GM18520 (cell line): ENCODE results near the gene SCGN.

ENCODE experiments used
- ATAC-seq: cut with Tn5 transposase; IDR thresholded peaks from one replicate; pipeline ENCODE4 v1.9.1; 2021; ENCODE audit not compliant: unreplicated experiment

The SCGN gene

DNA sequence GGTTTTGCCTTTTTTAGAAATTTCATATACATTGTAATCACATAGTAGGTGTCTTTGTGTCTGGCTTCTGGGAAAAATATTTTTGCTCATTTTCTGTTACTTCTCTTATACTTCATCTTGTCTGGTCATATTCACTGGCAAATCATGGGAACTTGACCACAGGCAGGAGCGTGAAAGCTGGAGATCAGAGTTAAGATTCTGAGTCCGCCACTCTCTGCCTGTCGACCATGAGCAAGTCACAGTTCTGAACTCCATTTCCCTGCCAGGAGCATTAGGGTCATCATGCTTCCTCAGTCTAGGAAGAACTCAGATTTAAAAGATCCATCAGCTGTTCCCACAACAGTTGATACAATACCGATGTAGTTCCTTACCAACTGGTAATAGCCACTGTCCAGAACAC lies 12.4 kb upstream of the SCGN start:
- ATAC-seq: no peak

DNA sequence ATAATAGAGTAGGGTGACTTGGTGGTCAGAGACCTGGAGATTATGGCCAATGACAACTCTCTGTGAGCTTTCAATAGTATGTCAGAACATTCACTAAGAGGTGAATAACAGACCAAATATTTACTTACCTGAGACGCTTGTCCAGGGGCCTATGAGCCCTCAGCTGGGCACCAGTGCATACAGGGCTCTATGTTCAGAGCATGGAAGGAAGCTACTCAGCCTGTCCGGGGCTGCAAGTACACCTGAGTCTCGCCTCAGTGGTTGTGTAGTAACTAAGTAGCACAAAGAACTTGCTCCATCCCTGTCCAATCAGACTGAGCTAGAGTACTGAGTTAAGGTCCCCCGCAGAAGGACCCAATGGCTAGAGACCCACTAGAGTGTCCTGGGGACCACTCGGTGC lies 11.6 kb upstream of the SCGN start:
- no peak for ATAC-seq

DNA sequence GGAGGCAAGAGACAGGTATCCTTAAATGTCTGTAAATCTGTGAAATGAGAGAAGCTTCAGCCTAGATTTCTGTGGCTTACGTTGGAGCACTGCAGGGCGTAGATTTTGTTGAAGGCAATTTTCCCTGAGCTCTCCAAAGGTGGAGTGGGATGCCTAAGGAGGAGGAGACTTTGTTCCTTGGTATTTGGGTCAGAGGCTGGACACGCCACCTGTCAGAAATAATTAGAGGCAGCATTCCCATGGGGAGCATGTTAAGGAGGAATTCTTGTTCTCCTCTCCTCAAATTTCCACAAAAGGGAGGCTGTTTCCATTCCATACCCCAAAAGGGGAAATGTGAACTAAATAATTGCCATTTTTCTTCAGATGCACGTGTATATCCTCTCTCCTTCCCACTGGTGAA lies 11.1 kb upstream of the SCGN start:
- ATAC-seq: no peak

DNA sequence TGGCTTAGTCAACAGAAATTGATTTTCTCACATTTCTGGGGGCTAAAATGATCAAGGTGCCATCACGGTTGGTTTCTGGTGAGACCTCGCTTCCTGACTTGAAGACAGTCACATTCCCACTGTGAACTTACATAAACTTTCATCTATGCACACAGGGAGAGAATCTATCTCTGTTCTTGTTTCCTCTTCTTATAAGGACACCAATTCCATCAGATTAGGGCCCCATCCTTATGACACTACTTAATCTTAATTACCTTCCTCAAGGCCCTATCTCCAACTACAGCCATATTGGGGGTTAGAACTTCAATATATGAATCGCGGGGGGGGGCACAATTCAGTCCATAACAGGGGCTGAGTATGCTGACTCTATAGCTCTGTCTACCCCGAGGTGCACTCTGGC lies 10.6 kb upstream of the SCGN start:
- no peak for ATAC-seq

DNA sequence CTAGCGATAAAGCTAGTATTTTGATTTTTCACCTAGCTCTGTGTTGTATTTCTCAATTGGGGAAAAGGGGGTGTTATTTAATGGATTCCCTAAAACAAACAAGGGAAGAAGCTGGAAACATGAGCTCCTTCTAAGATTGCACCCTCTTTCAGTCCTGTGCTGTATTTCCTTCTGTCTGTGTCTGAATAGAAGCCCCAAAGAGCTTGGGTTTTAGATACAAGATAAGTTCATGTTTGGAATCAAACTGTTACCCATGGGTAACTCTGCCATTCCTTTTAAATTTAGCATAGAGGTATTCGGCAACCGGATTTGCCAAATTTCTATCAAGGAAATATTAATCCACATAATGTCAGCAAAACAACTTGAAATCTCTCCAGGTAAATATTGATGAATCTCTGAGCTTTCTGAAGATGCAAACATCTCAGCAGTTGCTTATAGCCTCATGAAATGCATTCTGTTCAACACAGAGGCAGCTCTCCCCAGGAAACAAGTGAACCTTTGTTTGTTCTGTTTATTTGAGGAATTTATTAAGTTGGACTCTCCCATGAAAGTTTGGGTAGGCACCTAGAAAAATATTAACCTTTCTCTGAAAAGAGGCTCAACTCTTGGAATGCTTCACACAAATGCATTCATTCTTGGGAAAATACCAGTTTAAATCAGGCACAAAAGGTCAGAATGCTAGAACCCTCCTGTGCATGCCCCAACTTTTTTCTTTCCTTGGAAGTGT lies 9.9 kb upstream of the SCGN start:
- no peak for ATAC-seq

DNA sequence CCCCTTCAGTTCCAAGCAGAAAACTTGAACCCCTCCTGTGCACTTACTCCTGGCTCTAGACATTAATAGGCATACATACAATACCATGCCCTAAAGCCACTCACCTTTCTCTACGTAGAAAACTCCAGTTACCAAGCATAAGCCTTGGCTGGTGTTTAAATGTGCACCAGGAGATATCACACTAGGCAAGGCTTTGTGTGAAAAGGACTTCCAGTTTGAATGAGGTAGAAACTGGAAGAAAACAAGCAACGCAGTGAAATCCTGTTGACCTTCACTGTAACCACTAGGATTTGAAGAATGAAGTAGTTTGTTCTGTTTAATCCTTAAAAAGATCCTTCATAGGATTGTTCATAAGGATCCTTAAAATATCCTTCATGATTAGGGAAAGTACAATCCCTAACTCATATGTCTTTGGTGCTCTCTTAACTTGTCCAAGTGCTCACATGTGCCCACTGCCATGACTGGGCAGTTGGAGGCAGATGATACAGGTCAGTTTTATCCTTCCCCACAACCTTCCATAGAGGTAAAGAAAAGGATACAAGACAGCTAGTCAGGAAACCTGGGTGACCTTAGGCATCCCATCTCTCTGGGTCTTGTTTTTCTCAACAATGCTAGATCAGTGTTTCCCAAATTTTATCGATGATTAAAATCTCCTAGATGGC lies 9.2 kb upstream of the SCGN start:
- ATAC-seq: no peak

DNA sequence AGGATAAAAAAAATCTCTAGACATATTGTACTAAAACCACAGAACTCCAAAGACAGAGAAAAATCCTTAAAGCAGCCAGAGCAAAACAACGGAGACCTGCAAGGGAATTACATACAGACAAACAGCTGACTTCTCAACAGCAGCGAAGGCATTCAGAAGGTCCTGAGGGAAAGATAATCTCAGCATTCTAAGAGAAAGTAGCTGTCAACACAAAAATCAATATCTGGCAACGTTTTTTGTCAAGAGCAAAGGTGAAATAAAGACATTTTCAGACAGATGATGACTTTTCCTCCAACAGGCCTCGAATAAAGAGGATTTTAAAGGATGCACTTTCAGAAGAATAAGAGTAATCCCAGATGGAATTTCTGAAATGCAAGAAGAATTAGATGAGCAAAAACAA lies 6.1 kb upstream of the SCGN start:
- ATAC-seq: no peak

DNA sequence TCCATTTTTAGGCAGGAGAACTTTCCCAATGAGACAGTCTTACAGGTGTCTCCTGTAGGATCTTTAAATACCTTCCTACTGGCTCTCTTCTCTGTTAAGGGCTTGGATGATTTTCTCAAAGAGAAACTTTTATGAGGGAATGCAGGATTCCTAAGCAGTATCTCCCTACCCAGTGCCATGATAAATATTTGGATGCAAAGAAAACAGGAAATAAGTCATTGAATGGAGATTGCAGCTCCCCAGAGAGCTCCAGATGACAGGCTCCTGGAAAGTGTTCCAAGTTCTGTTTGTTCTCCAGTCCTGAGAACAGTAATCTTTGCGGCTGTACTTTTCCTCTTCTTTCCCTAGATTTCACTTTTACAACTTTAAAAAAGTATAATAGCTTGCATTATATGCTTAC lies 2.4 kb upstream of the SCGN start:
- ATAC-seq: no peak

DNA sequence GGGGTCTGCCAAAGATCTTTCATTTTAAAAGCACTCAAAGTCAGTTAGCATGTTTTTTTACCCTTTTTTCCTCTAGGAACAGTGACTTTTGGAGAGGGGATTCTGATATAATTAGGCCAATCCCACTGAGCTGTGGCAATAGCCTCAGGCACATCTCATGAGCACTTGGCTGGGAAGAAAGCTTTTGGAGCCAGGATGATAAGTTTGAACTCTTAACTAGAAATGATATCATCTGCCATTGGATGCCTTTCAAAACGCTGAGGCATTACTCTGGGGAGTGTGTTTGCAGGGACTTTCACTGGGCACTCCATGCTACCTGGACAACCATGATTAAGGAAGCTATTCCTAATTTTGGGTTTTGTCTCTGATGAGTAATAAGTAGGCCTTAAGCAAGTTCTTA lies 3.7 kb downstream of the SCGN start:
- no peak for ATAC-seq

DNA sequence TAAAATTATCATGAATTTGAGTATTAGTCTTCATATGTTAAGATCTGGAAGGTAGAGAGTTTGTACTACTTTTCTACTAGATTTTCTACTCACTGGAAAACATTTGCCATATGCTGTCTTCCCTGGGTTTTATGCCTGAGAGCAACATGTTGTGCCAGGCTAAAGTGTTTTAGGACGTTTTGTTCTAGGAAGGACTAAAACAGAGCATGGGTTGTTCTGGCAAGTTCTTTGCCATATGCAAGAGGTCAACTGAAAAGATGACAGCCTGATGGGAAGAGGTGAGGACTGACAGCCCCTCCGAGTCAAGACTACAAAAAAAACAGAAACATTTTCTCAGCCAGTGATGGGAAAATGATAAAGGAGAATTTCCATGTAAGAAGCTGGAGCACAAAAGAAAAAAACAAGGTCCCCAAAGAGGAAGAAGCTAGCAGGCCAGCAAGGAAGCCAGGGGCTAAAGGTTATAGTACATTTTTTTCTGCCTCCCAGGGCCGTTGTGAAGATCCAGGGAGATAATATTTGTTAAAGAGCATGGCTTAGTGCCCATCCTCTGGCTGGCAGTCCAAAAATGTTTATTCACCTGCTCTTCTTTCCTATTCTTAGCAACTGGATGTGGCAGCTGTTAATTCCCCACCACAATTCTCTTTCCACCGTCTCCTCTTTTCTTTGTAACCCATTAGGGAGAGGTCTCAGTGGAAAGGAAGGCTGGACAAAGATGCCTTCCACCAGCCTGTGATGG lies 7.8 kb downstream of the SCGN start:
- ATAC-seq: no peak

DNA sequence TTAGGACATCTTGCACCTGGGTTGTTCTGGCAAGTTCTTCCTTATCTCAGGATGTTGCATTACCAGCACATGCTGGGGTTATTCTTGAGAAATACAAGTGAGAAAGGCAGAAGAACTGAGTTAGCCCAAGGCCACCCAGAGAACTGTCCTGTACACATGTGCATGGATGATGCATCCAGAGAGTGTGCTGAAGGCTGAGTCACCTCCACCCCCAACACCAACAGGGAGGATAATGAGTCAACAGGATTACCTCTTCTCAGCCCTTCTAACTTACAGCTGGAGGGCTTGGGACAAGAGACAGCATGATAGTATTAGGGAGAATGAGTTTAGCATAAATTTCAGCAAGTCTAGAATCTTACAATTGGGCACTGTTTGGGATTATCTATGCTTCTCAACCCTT lies 8.5 kb downstream of the SCGN start:
- ATAC-seq: no peak

DNA sequence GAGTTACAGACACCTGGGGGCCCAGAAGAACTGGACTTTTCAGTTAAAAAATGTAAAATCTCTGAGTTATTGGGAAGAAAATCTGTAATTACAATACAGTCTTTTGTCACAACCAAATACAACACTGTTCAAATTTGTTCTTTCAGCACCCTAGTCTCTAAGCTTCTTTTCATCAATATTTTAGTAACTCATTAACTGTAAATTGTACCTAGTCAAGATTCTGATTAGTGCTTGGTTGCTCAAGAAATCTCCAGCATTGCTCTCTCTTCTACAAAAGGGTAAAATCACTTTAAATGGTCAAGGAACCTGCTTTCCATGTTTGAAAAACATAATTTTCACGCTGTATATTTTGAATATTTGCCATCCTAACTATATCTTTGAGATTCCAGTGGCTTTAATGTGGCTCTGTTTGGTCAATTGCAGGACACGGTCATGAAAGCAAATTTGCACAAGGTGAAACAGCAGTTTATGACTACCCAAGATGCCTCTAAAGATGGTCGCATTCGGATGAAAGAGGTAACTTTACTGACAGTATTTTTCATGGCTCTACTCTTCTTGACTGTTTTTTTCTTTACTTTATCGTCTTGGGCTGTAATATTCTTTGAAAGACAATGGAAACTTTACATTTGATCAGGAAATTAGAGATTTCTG lies 9.2 kb downstream of the SCGN start:
- no peak for ATAC-seq

DNA sequence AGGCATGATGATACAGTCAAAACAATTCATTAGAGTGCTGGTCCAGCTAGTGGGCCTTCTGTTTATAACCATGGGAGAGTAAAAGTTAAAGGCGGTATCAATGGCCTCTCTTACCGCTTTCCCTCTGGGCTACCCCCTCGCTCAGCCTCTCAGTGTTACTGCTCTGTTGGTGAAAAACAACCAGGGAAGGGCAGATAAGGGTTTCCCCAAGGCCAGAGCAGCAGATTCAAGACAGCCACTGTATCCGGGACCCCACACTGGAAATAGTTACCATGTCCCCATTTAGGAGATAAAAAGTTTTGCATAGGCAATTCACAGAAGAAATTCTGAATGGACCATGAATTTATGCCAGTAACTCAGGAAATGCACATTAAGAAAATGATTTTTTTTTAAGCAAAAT lies 13.4 kb downstream of the SCGN start:
- ATAC-seq: no peak

DNA sequence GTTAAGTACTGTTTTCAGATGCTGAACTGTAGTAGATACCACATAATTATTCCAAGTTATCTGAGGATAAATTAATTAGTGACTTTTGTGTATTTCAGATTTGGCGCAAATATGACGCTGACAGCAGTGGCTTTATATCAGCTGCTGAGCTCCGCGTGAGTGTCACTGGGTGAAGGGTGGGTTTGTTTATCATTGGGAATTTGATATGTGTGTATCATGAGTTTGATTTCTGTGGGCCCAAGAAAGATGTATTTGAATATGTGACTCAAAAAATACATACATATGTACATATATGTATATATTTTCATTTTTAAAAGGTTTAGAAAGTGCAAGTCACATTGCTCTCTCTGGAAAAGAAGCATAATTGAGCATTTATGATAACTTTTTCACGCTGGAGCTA lies 17.4 kb downstream of the SCGN start:
- no peak for ATAC-seq

DNA sequence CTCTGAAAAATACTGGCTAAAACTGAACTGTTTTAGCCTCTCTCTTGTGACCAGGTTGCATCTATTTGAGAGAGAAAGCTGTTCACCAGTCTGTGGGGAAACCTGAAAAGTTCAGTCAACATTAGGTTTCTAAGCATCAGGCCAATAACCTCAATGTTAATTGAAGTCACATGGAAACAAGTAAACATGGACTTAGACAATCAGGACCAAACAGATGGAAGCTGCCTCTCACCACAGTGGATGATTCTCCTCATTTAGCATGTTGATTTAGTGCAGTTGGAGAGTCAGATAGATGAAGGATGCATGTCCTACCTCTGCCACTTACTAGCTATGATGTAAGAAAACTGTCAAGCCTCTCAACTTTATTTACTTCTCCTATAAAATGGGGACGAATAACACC lies 18.2 kb downstream of the SCGN start:
- ATAC-seq: no peak

DNA sequence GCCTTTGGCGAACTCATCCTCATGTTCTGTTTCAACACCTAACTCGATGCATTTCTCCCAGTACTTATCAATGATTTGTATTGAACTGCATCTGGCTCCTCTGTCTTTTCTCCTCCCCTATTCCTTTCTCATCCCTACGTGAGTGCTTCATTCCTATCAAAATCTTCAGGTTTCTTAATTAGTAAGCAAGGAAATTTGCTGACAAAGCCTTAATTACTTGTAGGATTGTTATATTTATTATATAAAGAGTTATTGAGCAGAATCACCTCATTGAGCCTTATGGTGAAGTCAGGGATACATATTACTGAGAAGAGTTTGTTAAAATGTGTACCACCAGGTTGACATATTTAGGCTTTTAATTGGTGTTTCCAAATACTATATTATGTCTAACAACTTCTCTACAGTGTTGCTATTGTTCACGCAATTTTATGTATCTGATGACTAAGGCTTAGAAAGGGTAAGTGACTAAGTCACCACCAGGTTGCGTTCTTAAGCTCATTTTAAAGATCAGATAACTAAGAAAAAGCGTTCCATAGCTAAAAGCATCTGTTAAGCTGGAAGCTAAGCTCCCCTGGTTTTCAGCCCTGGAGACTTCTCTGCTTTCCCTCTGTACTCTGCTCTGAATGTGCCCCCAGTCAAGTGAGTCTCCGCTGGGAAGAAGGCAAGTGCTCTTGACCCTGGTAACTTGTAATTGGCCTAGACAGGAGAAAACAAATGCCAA lies 18.9 kb downstream of the SCGN start:
- ATAC-seq: no peak

DNA sequence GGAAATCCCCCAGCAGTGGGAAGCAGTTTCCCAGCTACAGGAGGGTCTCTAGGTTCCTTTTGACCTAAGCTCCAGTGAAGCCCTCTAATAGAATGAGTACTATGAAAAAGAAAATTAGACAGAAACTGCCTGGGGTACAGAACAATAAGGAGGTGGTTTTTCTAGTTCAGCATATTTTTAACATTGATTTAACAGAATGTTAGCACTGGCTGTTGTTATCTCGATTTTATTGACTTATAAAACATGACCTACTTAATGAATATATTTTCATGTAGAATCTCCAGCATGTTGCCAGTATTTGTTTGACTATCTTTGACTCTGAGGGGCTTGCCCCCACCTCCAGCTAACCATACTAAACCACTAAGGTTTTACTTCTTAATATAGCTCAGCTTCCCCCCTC lies 19.6 kb downstream of the SCGN start:
- no peak for ATAC-seq

DNA sequence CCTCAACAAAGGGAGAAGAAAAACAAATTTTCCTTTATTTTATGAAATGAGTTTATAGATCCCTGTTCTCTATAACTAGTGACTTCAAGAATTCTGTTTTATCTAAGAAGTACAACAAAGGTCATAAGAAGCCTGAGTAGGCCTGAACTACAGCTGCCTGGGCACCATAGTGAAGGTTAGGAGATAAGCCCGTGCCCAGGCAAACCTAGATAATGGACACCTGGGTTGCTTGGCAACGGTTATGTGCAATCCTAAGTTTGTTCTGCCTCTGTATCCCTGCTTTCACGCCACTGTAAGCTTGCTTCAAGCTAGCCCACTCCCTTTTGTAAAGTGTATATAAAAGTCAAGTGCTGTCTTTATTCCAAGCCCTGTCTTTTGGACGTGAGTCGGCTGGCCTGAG lies 23.2 kb downstream of the SCGN start:
- no peak for ATAC-seq

DNA sequence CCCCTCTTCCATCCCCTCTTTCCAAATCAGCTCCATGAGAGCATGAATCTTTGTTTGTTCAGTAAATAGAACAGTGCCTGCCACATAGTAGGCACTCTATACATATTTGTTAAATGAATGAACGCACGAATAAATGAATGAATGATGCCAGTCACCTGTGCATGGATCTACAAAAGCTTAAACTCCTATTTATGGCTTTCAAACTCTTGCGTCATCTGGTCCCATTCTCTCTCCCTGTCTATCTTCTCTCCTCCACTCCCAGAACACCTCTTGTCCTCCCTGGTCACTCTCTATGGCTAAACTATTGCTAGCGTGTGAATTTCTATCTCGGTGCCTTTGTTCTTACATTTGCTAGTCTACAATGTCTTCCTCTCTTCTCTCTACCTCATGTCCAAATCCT lies 24.8 kb downstream of the SCGN start:
- no peak for ATAC-seq

DNA sequence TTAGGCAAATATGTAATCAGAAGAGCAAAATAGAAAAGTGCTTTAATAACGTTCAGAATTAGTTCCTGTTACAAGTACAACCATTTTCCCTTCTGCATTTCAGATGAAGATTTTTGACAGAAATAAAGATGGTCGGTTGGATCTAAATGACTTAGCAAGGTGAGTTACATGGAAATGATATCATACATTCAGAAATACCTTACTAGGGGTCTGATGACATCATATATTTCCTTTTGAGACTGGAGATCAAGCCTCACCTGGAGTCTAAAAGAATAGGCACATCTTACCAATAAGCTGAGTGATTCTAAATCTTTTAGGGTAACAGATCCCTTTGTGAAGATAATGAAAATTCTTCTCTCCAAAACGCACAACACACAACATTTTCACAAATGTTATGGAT lies 29.8 kb downstream of the SCGN start:
- no peak for ATAC-seq

DNA sequence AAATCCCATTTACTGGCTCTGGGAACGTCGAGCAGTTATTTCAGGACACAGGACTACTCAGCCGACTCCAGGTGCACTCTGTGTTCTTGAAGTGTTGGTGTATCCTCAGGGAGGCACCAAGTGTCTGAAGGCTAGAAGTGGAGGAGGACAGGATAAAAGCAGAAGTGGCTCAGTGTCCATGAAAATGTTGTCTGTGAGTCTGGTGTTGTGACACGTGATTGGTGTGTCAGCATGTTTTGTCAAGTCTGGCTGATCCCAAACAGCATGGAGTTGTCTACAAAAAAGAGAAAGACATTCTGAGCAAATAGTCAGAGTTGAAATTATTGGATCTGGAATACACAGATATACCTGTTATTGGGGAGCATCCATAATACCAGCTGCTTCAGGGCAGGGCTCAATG lies 30.3 kb downstream of the SCGN start:
- ATAC-seq: no peak
